ENCODE data around the gene FBXL17.

GRCh38 chr5:107958432-107958831 lies 423.5 kb downstream of the FBXL17 start:
- no peak for TF ChIP-seq CTCF (IDR thresholded peaks at IDR 0.05)
- no peak for TF ChIP-seq POLR2A (IDR thresholded peaks at IDR 0.05; ENCODE audit: low read depth)
- TF ChIP-seq POLR2AphosphoS5 (IDR thresholded peaks at IDR 0.05) = no peak
- no peak for TF ChIP-seq EP300 (IDR thresholded peaks at IDR 0.05)

All from esophagus muscularis mucosa (tissue), 4 donors.